Hepatocyte (in vitro differentiated cells): ENCODE measurements around the gene FLT3LG.

Source experiments
- EZH2phosphoT487 ChIP-seq: fragments of 200-600 bp; sonication (generic); IDR thresholded peaks from one replicate; pipeline ENCODE4 v1.6.1; 2018; ENCODE audit warnings: antibody characterized with exemption, mild to moderate bottlenecking, low read depth, moderate library complexity; ENCODE audit not compliant: unreplicated experiment, severe bottlenecking
- TF ChIP-seq, protein P1 (sequence below): fragments of 200-600 bp; sonication (generic); IDR thresholded peaks from 2 replicates; pipeline ENCODE4 v1.5.1; 2016; ENCODE audit warnings: antibody characterized with exemption, mild to moderate bottlenecking; ENCODE audit not compliant: poor library complexity

DNA sequence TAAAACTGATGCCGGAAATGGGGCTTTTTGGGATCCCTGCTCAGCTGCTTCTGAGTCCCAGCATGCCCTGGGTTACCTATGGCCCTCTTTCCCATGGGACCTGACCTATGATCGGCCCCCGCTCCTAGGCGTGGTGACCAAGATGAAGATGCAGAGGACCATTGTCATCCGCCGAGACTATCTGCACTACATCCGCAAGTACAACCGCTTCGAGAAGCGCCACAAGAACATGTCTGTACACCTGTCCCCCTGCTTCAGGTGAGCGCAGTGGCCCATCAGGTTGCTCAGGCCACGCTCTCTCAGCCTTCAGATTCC is 23.7 kb downstream of the FLT3LG start:
- TF ChIP-seq, protein P1, sequence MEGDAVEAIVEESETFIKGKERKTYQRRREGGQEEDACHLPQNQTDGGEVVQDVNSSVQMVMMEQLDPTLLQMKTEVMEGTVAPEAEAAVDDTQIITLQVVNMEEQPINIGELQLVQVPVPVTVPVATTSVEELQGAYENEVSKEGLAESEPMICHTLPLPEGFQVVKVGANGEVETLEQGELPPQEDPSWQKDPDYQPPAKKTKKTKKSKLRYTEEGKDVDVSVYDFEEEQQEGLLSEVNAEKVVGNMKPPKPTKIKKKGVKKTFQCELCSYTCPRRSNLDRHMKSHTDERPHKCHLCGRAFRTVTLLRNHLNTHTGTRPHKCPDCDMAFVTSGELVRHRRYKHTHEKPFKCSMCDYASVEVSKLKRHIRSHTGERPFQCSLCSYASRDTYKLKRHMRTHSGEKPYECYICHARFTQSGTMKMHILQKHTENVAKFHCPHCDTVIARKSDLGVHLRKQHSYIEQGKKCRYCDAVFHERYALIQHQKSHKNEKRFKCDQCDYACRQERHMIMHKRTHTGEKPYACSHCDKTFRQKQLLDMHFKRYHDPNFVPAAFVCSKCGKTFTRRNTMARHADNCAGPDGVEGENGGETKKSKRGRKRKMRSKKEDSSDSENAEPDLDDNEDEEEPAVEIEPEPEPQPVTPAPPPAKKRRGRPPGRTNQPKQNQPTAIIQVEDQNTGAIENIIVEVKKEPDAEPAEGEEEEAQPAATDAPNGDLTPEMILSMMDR = no peak
- TF ChIP-seq EZH2phosphoT487 = no peak
